GM21528 (cell line): ENCODE results near the gene EID2B.
A peak's percentile ranks its signal among the peaks of the same experiment; 100 is the strongest.

Source experiments
- ATAC-seq: cut with Tn5 transposase; IDR thresholded peaks from one replicate; pipeline ENCODE4 v1.9.1; 2021; ENCODE audit warnings: mild to moderate bottlenecking, moderate library complexity; ENCODE audit not compliant: unreplicated experiment, low FRiP score

Gene EID2B

DNA sequence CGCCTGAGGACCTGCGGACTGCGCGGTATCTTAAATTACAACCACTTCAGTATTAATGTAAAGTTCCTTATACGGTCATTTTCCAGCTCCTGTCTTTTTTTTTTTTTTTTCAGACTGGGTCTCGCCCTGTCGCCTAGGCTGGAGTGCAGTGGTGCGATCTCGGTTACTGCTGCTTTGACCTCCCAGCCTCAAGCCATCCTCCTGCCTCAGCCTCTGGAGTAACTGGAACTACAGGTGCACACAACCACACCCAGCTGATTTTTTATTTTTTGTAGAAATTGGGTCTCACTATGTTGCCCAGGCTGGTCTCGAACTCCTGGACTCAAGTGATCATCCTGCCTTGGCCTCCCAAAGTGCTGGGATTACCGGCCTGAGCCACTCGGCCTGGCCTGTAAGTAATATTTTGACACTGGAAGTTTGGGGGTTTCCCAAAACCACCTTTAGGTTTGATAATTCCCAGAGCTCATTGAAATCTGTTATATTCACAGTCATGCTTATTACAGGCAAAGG is 406 bp upstream of the EID2B start:
- peak; percentile 20 for ATAC-seq

- no peak for ATAC-seq
Measured at GRCh38 chr19:39531834-39532232, 819 bp downstream of the EID2B start.

DNA sequence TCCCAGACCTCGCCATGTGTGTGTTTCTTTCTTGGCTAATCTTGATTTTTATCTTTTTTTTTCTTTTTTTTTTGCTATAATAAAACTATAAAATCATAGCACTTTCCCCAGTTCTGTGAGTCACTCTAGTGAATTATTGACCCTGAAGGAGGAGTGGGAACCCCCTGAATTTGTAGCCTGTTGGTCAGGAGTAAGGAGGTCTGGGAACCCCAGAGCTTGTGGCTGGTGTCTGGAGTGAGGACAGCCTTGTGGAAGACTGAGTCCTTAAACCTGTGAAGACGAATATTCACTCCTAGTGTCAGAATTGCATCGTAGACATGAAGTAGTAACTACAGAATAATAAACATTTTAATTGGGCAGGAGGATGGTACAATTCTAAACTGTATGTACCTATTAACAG is 7.4 kb downstream of the EID2B start:
- no peak for ATAC-seq

- no peak for ATAC-seq
Measured at GRCh38 chr19:39524495-39524894, 8.2 kb downstream of the EID2B start.

GRCh38 chr19:39520541-39521484 is 11.8 kb downstream of the EID2B start:
- ATAC-seq: no peak

DNA sequence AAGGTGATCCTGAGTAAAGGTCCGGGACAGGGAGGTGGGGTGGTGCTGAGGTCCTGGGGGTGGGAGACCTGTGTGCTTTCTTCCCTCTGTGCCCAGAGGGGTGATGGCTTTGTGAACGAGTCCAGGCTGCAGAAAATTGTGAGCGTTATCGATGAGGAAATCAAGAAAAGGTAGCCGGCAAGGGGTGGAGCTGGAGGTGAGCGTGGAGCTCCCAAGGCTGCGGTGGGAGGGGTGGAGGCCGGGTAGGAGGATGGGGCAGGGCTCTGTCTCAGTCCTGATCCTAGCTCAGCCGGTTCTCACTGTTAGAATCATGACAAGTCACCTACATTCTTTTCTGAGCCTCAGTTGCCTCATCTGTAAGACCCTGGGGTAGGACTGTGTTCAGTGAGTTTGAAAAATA is 13.7 kb downstream of the EID2B start:
- no peak for ATAC-seq

DNA sequence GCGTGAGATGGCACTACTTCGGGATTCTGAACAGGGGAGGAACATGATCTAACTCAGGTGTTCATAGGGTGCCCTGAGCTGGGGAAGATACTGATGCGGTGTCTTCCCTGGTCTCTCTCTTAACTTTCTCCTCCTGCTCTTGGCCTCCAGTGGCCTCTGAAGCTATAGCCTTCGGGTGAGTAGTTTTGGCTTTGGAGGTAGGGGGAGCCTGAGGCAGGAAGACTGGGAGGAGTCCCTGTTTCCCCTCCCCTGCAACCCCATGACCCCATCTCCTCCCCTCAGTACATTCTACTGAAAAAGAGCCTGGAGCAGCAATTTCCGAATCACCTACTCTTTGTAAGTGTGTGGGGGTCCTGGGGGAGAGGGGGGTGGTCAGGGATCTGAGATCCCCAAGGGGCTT is 14.2 kb downstream of the EID2B start:
- ATAC-seq: no peak

DNA sequence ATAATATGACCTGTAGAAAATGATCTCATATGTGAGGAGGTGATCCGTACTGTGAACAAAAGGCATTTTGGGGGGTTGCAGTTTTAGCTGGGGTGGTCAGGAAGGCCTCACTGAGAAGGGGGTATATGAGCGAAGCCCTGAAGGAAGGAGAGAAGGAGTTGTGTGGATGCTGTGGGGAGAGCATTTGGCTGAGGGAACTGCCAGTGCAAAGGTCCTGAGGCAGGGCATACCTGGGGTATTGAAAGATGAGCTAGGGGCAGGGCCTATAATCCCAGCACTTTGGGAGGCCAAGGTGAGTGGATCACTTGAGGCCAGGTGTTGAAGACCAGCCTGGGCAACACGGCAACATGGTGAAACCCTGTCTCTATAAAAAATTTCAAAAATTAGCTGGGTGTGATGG is 15.2 kb downstream of the EID2B start:
- no peak for ATAC-seq

- no peak for ATAC-seq
Measured at GRCh38 chr19:39516270-39516669, 16.4 kb downstream of the EID2B start.

DNA sequence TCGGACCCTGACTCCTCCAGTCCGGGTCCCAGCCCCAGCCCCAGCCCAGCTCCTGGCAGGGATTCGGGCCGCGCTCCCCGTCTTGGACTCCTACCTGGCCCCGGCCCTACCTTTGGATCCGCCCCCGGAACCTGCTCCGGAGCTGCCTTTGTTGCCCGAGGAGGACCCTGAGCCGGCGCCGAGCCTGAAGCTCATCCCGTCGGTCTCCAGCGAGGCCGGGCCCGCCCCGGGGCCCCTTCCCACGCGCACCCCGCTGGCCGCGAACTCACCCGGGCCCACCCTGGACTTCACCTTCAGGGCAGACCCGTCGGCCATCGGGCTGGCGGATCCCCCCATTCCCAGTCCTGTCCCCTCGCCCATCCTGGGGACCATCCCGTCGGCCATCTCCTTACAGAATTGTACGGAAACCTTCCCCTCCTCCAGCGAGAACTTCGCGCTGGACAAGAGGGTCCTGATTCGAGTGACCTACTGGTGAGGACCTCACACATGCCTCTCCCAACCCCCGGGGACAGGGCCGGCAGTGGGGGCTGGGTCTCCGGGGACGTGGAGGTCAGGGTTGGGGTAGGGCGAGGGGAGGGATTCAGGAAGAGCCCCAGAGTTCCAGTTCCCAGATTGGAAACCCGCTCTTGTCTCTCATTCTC is 17.0 kb downstream of the EID2B start:
- ATAC-seq: no peak

DNA sequence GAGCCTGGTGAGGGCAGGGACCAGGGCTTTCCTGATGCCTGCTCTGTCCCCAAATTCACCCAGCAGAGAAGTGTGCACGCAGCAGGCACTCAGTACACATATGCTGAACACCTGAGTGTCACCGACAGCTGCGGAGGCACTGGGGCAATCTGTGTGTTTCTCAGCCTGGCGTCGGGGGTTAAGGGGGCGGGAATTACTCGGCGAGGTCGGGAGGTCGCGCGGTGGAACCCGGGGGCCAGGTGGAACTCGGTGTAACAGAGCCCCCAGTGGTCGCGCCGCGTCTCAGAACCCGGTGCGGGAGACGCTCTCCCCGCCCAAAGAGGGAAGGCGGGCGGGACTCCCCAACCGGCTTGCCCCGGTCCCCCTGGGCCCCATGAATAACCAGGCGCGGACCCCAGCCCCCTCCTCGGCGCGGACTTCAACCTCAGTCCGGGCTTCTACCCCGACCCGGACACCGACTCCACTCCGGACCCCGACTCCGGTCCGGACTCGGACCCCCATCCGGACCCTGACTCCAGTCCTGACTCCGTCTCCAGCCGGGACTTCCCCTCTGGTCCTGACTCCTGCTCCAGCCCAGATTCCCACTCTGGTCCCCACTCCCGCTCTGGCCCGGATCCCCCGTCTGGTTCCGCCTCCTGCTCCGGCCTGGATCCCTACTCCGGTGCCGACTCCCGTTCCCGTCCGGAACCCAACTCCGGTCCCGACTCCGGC is 17.7 kb downstream of the EID2B start, which contains the start of gene SELENOV:
SELENOV (plus strand) TSS at position 300 of the 711 bp plus-strand sequence; CDS start at position 374, 74 bp downstream.
- ATAC-seq: no peak

DNA sequence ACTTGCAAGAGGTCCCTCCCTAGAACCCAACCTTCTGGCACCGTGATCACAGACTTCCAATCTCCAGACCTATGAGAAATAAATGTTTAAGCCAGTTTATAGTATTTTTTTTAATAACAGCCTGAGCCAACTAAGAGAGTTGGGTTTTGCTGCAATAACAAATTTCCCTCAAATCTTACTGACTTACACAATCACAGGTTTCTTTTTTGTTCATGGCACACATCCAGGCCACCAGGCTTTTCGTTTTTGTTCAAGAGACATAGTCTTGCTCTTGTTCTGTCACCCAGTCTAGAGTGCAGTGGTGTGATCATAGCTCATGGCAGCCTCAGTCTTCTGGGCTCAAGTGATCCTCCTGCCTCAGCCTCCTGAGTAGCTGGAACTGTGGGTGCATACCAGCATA is 19.7 kb downstream of the EID2B start:
- no peak for ATAC-seq

DNA sequence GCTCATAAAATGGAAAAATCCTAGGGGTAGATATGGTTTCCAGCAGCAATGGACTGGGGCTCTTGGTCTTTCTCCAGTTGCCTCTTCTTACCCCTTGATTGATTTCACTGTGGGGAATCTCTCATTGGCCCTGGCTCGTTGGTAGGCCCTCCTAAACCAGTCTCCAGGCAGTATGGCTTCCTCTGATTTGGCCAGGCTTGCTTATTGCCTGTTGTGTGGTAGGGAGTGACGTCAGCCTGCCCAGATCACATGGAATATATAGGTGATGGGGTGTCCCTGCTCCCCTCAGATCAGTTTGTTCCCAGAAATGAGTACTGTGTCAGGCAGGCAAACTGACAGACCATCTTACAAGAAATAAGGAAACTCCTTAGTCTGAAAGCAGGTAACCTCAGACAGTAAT is 23.4 kb downstream of the EID2B start:
- no peak for ATAC-seq

- ATAC-seq: no peak
Measured at GRCh38 chr19:39508629-39509028, 24.0 kb downstream of the EID2B start.

DNA sequence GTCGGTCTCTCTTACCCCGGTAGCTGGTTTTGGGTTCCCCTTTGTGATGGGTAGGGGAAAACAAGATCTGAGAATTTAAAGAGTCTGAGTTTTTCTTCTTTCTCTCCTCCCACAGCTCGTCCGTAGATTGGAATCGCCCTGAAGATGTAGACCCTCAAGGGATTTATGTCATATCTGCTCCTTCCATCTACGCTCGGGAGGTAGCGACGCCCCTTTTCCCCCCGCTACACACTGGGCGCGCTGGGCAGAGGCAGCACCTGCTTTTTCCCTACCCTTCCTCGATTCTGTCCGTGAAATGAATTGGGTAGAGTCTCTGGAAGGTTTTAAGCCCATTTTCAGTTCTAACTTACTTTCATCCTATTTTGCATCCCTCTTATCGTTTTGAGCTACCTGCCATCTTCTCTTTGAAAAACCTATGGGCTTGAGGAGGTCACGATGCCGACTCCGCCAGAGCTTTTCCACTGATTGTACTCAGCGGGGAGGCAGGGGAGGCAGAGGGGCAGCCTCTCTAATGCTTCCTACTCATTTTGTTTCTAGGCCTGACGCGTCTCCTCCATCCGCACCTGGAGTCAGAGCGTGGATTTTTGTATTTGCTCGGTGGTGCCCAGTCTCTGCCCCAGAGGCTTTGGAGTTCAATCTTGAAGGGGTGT is 24.8 kb downstream of the EID2B start:
- no peak for ATAC-seq

- ATAC-seq: no peak
Measured at GRCh38 chr19:39506944-39507714, 25.5 kb downstream of the EID2B start.

GRCh38 chr19:39506598-39506943 is 26.1 kb downstream of the EID2B start:
- no peak for ATAC-seq

DNA sequence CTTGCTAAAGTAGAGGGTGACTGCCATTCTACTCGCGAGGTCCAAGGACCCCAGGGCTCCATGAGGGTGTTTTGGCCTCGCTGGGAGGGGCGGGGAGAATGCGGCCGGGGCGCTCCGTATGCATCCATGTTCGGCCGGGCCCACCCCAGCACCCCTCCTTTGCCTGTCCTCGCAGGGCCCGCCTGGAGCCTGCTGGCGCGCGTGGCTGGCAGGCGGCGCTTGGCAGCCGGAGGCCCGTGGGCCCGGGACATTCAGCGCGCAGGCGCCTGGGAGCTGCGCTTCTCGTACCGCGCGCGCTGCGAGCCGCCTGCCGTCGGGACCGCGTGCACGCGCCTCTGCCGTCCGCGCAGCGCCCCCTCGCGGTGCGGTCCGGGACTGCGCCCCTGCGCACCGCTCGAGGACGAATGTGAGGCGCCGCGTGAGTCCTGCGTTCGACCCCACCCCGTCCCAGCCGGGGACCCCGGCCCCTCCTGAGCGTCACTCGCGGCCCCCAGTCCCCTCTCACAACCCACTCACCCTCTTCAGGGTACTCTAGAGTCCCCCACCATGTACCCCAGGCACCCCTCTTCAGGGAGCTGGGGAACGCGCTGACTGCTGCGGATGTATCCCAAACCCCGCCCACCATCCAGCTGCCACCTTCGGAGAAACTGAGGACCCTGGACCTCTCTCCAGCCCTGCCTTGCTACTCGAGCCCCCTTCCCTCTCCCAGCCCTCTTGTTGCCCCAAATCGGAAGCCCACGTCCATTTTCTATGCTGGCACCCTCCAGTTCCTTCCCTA is 29.8 kb downstream of the EID2B start:
- ATAC-seq: no peak

DNA sequence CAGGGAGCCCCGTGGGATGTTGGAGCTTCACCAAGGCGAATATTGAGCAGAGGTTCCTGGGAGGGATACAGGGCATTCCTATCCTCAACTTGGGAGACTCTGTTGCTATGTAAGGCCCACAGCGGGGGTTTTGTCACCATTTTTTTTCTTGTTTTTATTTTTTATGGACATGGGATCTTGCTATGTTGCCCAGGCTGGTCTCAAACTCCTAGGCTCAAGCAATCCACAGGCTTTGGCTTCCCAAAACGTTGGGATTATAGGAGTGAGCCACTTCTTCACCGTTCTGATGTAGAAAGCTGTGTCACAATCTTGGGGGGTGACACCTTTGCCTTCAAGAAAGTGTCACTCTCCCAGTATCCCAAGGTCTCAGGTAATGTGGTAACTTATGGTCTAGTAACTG is 31.3 kb downstream of the EID2B start:
- no peak for ATAC-seq
